Astrocyte of the spinal cord (primary cell): Measurements from ENCODE around the gene SHPK.

Source experiments
- DNase-seq: peaks from one replicate; pipeline ENCODE4 v3.0.0; 2011; ENCODE audit warnings: low read depth, low spot score
- H3K4me3 ChIP-seq: 2 replicates; pipeline ENCODE4 v1.5.1; 2011; ENCODE audit warnings: low read depth, mild to moderate bottlenecking, low read length, moderate library complexity
- in situ Hi-C: cut with HindIII; loops from 2 replicates; pipeline ENCODE4 v1.10.0; 2017; ENCODE audit warnings: low sequenced_read_pairs
- TF ChIP-seq, protein P1 (sequence below): IDR thresholded peaks from 2 replicates; pipeline ENCODE4 v1.5.1; 2012; ENCODE audit warnings: low read depth, mild to moderate bottlenecking, low read length, inconsistent platforms

The SHPK gene

DNA sequence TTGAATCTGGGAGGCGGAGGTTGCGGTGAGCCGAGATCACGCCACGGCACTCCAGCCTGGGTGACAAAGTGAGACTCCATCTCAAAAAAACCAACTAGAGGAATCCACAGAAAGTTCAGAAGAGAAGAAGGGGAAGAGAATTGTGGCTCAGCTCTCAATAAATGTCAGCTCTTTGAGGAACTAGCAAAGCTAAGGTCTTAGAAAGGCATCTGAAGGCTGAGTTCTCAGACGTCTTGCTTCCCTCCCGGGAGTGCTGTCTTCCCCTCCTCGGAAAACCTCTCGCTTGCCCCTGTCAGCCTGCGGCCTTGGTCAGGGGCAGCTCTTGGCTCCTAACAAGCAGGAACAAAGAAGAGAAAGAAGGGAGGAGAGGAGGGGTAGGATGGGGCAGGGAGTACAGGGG, 5.3 kb downstream of the SHPK start:
- no peak overlapping the region for H3K4me3 ChIP-seq
- TF ChIP-seq, protein P1, sequence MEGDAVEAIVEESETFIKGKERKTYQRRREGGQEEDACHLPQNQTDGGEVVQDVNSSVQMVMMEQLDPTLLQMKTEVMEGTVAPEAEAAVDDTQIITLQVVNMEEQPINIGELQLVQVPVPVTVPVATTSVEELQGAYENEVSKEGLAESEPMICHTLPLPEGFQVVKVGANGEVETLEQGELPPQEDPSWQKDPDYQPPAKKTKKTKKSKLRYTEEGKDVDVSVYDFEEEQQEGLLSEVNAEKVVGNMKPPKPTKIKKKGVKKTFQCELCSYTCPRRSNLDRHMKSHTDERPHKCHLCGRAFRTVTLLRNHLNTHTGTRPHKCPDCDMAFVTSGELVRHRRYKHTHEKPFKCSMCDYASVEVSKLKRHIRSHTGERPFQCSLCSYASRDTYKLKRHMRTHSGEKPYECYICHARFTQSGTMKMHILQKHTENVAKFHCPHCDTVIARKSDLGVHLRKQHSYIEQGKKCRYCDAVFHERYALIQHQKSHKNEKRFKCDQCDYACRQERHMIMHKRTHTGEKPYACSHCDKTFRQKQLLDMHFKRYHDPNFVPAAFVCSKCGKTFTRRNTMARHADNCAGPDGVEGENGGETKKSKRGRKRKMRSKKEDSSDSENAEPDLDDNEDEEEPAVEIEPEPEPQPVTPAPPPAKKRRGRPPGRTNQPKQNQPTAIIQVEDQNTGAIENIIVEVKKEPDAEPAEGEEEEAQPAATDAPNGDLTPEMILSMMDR, result no peak
- DNase-seq, result no peak
- in situ Hi-C loops, result no loop called here

DNA sequence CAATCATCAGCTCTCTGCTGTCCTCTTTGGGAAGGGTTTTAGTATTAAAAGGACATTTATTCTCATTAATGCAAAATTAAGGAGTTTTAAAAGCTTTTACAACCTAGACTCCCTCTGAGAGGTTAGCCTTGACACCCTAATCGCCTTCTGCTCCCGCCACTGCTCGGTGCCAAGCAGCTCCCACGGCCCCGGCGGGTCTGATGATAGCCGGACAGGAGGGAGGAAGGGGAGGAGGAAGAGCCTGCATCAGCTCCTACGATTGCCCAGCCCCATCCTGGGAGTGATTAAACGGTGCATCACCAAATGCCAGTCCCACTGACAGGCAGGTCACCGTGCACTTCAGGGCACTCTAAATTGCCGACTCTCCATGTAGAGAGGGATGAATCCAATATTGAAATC, 8.3 kb downstream of the SHPK start:
- in situ Hi-C loops, result no loop called here
- TF ChIP-seq, protein P1, result no peak
- no peak overlapping the region for H3K4me3 ChIP-seq
- DNase-seq, result no peak

DNA sequence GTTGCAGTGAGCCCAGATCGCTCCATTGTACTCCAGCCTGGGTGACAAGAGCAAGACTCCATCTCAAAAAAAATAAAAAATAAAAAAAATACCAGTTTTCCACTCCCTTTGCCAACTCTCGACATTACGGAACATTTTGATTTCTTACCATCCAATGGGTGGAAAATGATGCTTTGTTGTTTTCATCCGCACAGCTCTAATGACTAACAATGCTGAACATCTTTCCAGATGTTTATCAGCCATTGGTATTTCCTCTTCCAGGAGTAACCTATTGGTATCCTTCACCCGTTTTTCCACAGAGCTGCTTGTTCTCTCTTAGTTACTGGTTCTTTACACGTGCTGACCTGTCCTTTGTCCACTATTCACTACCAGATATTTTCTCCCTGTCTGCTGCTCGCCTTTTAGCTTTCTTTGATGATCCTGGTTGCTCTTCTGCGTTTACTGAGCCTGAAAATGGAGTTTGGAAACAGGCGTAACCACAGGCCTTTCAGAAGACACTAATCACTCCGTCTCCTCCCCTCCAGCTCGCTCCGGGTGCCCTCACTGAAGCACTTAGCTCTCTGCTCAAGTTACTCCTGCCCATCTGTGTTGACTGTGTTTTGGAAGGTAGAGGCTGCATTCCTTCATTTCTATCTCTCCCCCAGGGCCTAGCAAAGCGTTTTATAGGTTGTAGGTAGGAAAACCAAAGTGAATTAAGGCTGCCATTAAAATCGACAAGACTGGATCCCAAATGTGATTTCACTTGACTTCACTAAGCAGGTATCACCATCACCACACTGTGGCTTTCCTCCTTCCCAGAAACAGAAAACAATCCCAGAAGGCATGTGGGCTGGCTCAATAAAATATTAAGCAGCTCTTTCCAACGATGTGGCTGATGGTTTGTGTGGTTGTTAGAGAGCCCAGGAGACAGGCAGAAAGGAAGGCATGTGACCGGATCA, 8.9 kb downstream of the SHPK start:
- TF ChIP-seq, protein P1, result no peak
- DNase-seq, result no peak
- no peak overlapping the region for H3K4me3 ChIP-seq
- in situ Hi-C loops, result no loop called here

DNA sequence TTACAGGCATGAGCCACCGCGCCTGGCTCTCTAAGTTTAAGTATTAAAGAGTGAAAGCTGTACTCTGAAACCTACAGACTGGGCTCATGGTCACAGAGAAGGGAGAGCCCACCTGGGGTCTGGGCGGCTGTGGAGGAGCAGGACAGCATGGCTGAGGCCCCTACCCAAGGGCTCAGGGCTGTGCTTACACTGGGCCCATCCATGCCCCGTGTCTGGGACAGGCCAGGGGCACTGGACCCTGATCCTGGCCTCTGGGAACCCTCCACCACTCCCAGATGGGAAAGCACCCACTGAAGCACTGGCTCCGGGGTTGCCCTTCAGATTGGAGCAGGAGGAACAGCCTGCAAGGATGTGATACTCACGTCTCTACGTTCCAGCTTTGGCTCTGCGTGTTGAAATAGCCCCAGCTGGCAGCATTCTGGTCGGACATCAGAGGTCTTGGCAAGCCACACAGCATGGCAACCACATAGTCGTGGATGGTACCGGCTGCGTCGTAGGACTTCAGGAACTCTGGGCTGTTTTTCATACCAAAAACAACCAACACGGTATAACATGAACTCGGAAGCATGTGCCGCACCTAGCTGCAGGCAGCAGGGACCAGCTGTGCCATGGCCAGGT, 13.0 kb downstream of the SHPK start:
- no peak overlapping the region for H3K4me3 ChIP-seq
- in situ Hi-C loops, result no loop called here
- DNase-seq, result no peak
- TF ChIP-seq, protein P1, result no peak

DNA sequence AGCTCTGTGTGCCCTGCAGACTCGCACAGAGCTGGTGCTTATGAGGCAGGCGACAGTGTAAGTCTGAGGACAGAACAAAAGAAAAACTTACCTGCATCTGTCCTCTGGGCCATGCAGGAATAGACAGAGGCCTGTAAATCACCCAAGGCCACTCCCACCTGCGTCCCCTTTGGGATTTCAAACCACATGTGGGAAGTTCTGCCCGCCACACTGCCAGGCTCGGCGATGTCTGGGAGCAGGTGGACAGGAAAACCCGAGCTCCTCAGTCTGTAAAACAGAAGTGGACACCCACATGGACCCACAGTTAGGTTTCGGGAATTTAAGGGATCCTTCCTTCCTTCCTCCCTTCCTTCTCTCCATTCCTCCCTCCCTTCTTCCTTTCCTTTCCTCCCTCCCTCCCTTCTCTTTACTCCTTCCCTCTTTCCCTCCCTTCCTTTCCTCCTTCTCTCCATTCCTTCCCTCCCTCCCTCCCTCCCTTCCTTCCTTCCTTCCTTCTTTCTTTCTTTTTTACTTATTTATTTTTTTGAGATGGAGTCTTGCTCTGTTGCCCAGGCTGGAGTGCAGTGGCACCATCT, 14.8 kb downstream of the SHPK start:
- in situ Hi-C loops, result no loop called here
- H3K4me3 ChIP-seq, result no peak overlapping the region
- no peak for DNase-seq
- TF ChIP-seq, protein P1, result no peak

DNA sequence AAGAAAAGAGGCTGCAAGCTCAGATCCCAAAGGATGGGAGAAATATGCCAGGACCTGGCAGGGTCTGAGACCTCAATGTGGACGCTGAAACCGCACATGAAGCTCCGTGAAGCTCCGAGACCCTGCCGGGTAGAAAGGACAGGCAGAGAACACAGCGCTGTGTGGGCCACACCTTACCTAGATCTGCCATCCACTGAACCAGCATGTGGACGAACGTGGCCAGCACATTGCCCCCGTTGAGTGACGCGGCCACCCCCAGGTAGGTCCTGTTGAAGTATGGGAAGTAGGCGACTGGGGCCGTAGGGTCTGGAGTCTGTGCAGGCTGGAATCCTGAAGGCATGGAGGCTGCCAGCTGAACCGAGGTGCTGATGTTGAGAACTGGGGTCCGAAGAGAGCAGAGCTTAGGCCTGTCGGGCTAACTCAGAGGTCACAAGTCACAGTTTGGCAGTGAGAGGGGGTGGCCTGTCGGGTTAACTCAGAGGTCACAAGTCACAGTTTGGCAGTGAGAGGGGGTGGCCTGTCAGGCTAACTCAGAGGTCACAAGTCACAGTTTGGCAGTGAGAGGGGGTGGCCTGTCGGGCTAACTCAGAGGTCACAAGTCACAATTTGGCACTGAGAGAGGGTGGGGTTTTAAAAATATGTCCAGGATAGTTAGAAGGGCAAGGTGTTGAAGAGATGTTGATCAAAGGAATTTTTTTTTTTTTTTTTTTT, 20.7 kb downstream of the SHPK start:
- no peak overlapping the region for H3K4me3 ChIP-seq
- DNase-seq, result no peak

More for the DNA sequence above, 20.7 kb downstream of the SHPK start:
- in situ Hi-C loops, result no loop called here
- TF ChIP-seq, protein P1, result no peak
